ENCODE data around the gene ST6GALNAC3. TPM values are rescaled to one million over a fixed set of nuclear protein-coding genes. Genes with fewer than 3 reads are reported as not detected.

Gene ST6GALNAC3
- total RNA-seq, 2 donors from 2014 or later = 0.28 TPM; not detected in 1

DNA sequence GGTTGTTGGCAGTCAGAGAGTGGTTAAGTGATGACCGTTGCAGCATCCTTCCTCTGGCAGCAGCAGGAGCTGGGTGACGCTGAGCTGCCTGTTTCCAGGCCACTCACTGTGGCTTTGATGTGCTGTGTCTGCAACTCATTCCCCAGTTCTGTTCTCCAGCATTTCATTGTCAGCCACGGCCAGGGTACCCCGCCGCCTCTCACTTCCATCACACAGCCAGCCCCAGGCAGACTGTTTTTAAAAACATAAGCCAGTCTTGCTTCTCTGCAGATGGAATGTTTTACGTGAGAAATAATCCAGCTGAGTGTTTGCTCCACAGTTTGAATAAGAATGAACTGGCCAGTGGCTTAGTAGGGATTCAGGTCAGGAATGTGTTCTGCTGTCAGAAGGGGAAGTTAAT is 21.5 kb upstream of the ST6GALNAC3 start:
- Mint-ChIP-seq H3K27me3 (peaks cover 0 to 6% of the 10 kb centered on the region in 2 donors), H3K4me3 (no peak overlapping the region), H3K36me3 (no peaks in the 10 kb centered on the region), H3K9me3 (no peaks in the 10 kb centered on the region), H3K4me1 (ENCODE audit: low read depth in 2 of 2) (peaks cover 0 to 6% of the 10 kb centered on the region in 2 donors), H3K27ac (no peak overlapping the region)
- DNase-seq (ENCODE audit: low spot score) (no peak), ATAC-seq (peak; percentile 57 to 60)

DNA sequence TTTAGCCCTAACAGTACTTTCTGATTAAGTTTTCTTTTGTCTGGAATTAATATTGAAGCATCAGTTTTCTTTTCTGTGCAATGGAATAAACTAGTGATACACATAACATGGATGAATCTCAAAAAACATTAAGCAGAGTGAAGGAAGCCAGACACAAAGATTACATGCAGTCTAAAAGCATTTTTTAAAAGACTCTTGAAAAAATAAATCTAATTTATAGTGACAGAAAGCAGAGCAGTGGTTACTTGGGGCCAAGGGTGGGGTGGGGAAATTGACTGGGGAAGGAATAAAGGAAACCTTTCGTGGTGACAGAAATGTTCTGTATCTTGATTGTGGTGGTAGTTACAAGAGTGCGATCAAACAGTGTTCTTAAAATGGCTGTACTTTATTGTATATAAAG is 20.2 kb upstream of the ST6GALNAC3 start:
- peaks cover 0 to 6% of the 10 kb centered on the region in 2 donors for H3K4me1 Mint-ChIP-seq (ENCODE audit: low read depth in 2 of 2)
- no peak overlapping the region for H3K27ac Mint-ChIP-seq
- ATAC-seq = no peak
- H3K4me3 Mint-ChIP-seq = no peak overlapping the region
- no peaks in the 10 kb centered on the region for H3K36me3 Mint-ChIP-seq
- H3K9me3 Mint-ChIP-seq = no peaks in the 10 kb centered on the region
- DNase-seq (ENCODE audit: low spot score) = no peak
- H3K27me3 Mint-ChIP-seq = peaks cover 1 to 6% of the 10 kb centered on the region in 2 donors

DNA sequence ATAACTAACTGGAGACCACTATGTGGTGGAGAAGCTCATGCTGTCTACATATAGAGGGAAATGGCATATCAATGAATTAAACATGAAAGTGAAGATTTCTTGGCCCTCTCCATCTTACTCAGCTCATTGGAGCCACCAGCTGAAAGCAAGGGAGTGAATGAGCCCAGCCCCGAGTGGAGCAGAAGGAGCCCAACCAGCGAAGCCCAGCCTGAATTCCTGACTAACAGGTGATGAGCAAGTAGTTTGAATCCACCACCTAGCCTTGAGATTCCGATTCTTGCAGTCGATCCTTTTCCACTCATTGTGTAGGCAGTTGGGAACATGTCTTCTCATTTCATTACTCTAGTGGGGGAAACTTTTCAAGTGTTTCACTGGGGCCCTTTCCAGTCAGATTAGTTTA is 18.6 kb upstream of the ST6GALNAC3 start:
- Mint-ChIP-seq H3K4me3 (no peak overlapping the region), H3K9me3 (no peaks in the 10 kb centered on the region), H3K27me3 (peaks cover 2 to 6% of the 10 kb centered on the region in 2 donors), H3K4me1 (ENCODE audit: low read depth in 2 of 2) (peaks cover 0 to 6% of the 10 kb centered on the region in 2 donors), H3K36me3 (no peaks in the 10 kb centered on the region), H3K27ac (no peak overlapping the region)
- DNase-seq (ENCODE audit: low spot score) (no peak), ATAC-seq (no peak)

DNA sequence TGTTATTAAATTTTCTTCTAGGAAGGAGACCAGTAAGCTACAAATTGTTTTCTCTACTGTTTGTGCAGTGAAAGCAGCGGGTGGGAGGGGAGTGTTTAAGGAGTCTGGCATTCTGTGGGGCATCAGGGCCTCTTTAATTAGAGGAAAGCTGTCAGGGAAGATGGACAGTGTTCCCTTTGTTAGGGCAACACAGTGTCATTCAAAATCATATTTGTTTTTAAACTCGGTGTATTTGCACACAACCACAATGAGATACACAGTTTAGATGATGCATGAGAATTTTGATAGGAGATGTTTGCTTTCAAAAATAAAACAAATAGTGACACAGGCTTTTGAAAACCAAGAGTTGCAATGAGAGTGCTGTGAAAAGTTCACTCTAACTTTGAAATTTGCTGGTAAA is 15.1 kb upstream of the ST6GALNAC3 start:
- Mint-ChIP-seq H3K4me1 (ENCODE audit: low read depth in 2 of 2) (no peaks in the 10 kb centered on the region), H3K9me3 (no peaks in the 10 kb centered on the region), H3K27ac (no peak overlapping the region), H3K36me3 (no peaks in the 10 kb centered on the region), H3K4me3 (no peak overlapping the region), H3K27me3 (peaks cover 6 to 16% of the 10 kb centered on the region in 2 donors)
- ATAC-seq (no peak), DNase-seq (ENCODE audit: low spot score) (no peak)

DNA sequence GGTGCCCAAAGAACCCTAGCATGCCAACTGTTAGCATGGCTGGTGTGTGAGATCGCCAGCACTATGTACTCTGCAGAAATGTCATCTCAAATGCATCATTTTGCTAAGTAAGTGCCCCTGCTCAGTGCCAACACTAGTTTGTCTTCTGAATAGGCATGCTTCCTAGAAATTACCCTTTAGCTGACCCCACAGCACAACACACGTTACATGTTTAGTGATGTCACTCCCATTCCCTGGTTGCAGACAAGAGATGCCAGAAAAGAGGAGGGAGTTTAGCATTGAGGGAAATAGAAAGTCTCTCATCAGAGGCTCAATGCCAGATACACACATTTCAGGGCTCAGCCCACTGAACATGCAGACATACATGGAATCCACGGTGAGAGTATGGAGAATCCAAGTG is 9.3 kb upstream of the ST6GALNAC3 start:
- no peak overlapping the region for H3K27ac Mint-ChIP-seq
- H3K9me3 Mint-ChIP-seq = no peaks in the 10 kb centered on the region
- no peak overlapping the region for H3K4me3 Mint-ChIP-seq
- H3K4me1 Mint-ChIP-seq (ENCODE audit: low read depth in 2 of 2) = no peaks in the 10 kb centered on the region
- H3K27me3 Mint-ChIP-seq = peaks cover 12 to 53% of the 10 kb centered on the region in 2 donors
- no peaks in the 10 kb centered on the region for H3K36me3 Mint-ChIP-seq
- DNase-seq (ENCODE audit: low spot score) (no peak), ATAC-seq (no peak)

DNA sequence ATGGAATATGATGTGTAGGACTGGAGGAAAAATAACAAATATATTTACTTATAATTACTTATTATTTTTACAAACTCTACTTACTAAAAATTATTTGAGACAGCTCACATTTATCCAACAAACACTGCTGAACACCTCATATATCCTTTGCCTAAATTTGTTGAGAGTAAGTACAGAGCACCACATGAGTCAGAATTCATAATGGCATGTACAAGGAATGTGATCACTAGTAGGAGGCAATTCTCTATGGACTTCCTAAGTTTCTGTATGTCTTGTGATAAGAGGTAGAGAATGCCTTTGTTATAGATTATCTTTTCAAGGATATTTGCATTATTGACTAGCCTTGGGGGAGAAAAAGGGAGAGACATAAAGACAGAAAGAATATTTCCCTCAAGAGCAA is 8.2 kb upstream of the ST6GALNAC3 start:
- Mint-ChIP-seq H3K9me3 (no peaks in the 10 kb centered on the region), H3K4me1 (ENCODE audit: low read depth in 2 of 2) (no peaks in the 10 kb centered on the region), H3K36me3 (no peaks in the 10 kb centered on the region), H3K27ac (no peak overlapping the region), H3K27me3 (peaks cover 14 to 53% of the 10 kb centered on the region in 2 donors), H3K4me3 (no peak overlapping the region)
- ATAC-seq = no peak
- DNase-seq (ENCODE audit: low spot score) = no peak

DNA sequence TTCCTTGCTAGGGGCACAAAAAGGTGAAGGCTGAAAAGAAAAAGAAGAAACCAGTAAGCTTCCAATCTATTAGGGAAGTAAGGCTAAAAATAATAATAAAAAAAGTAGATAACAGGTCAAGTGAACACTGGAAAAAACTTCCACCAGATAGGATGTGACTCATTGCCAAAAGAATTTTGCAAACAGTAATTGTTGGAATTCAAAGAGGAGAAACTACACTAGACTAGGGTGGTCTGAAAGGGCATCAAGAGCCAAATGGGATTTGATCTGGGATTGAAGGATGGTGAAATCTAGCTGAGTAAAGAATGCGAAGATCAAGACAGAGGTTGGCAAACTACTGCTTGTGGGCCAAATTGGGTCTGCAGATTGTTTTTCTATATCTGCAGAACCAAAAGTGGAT is 6.0 kb upstream of the ST6GALNAC3 start:
- Mint-ChIP-seq H3K4me1 (ENCODE audit: low read depth in 2 of 2) (peaks cover 0 to under 1% of the 10 kb centered on the region in 2 donors), H3K36me3 (no peaks in the 10 kb centered on the region), H3K4me3 (no peak overlapping the region), H3K9me3 (no peaks in the 10 kb centered on the region), H3K27me3 (peaks cover 15 to 61% of the 10 kb centered on the region in 2 donors), H3K27ac (no peak overlapping the region)
- DNase-seq (ENCODE audit: low spot score) = no peak
- ATAC-seq = no peak

DNA sequence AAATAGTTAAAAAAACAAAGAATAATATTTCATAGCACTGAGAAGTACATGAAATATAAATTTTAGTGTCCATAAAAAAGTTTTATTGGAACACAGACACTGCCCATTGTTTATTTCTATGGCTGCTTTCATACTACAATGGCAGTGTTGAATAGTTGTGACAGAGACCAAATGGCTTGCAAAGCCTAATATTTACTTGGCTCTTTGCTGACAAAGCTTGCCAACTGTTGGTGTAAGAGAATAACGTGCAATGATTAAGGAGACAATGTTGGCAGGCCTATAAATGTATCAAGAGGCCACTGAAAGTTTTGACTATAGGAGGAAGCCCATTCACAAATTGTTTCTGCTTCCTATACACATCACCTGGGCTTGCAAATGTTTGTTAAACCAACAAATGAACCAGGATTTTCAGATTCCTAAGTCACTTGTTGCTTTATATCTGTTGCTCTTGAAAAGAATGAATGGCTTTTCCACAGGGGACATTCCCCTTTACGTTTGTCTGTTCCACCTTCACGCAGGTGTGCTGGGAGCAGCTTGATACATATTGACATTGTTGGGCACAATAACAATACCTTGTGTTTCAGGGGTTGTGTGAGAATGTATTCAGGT is 5.5 kb upstream of the ST6GALNAC3 start:
- no peak for ATAC-seq

DNA sequence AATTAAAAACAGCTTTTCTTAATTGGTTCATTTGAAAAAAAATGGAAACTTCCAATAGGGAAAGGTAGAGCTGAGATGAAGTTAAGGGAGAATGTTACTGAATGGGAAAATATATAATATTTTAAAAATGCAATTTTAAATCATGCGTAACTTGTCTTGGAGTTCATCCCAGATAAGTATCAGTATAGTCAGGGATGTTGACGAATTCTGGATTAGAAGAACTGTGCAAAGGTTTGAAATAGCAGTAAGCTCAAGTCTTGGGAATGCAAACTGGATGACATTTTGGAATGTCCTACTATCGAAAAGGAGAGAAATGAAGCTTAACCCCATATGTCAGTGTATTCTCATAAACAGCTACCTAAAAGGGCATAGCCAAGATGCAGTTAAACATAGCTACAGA is 4.0 kb upstream of the ST6GALNAC3 start:
- H3K4me1 Mint-ChIP-seq (ENCODE audit: low read depth in 2 of 2) = peaks cover 9 to 10% of the 10 kb centered on the region in 2 donors
- no peaks in the 10 kb centered on the region for H3K36me3 Mint-ChIP-seq
- H3K9me3 Mint-ChIP-seq = no peaks in the 10 kb centered on the region
- peaks cover 6 to 50% of the 10 kb centered on the region in 2 donors for H3K27me3 Mint-ChIP-seq
- ATAC-seq = no peak
- H3K4me3 Mint-ChIP-seq = no peak overlapping the region
- H3K27ac Mint-ChIP-seq = no peak overlapping the region
- DNase-seq (ENCODE audit: low spot score) = no peak

More for the DNA sequence above, 5.5 kb upstream of the ST6GALNAC3 start:
- H3K9me3 Mint-ChIP-seq = no peaks in the 10 kb centered on the region
- H3K27me3 Mint-ChIP-seq = peaks cover 12 to 61% of the 10 kb centered on the region in 2 donors
- no peak overlapping the region for H3K27ac Mint-ChIP-seq
- no peak overlapping the region for H3K4me3 Mint-ChIP-seq
- H3K36me3 Mint-ChIP-seq = no peaks in the 10 kb centered on the region
- no peak for DNase-seq (ENCODE audit: low spot score)
- peaks cover under 1 to 5% of the 10 kb centered on the region in 2 donors for H3K4me1 Mint-ChIP-seq (ENCODE audit: low read depth in 2 of 2)

DNA sequence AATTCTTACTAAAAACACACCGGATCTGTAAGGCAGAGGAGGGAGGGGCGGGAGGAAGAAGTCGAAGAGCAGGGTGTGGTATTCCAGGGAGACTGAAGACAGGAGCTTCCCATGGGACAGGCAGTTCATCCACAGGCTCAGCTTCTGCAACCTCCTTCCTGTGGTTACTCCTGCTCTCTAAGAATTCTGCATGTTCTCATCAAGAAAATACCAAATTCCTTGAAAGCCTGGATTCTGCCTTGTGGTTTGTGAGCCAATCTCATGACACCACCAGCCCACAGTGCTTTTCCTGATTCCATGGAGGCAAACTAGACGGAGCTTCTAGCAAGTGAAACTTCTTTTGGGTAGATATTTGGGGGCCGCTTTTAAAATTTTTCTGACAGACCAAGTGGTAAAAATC is 1.1 kb upstream of the ST6GALNAC3 start:
- ATAC-seq = no peak
- H3K27ac Mint-ChIP-seq = no peak overlapping the region
- no peaks in the 10 kb centered on the region for H3K9me3 Mint-ChIP-seq
- H3K36me3 Mint-ChIP-seq = no peaks in the 10 kb centered on the region
- peaks cover 10 to 14% of the 10 kb centered on the region in 2 donors for H3K4me1 Mint-ChIP-seq (ENCODE audit: low read depth in 2 of 2)
- H3K4me3 Mint-ChIP-seq = no peak overlapping the region
- peaks cover 3 to 49% of the 10 kb centered on the region in 2 donors for H3K27me3 Mint-ChIP-seq
- no peak for DNase-seq (ENCODE audit: low spot score)

DNA sequence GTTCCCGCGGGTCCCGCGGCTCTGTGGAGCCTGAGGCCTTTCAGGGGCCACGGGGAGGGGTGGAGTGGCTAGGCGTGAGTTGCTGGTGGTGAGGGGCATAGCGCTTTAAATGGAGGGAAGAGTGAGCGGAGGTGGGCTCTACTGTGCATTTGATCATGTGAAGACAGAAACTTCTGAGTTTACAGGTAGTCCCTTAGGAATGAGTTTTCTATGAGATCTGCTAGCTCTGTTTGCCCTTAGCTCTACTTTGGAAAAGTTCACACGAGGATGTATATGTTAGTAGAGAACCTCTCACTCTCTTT is 593 bp downstream of the ST6GALNAC3 start:
- H3K36me3 Mint-ChIP-seq = no peaks in the 10 kb centered on the region
- H3K9me3 Mint-ChIP-seq = no peaks in the 10 kb centered on the region
- peaks cover 10 to 14% of the 10 kb centered on the region in 2 donors for H3K4me1 Mint-ChIP-seq (ENCODE audit: low read depth in 2 of 2)
- no peak for DNase-seq (ENCODE audit: low spot score)
- no peak for ATAC-seq
- peaks cover 4 to 47% of the 10 kb centered on the region in 2 donors for H3K27me3 Mint-ChIP-seq
- peak overlapping the region; percentile 90 for H3K4me3 Mint-ChIP-seq
- no peak overlapping the region for H3K27ac Mint-ChIP-seq

DNA sequence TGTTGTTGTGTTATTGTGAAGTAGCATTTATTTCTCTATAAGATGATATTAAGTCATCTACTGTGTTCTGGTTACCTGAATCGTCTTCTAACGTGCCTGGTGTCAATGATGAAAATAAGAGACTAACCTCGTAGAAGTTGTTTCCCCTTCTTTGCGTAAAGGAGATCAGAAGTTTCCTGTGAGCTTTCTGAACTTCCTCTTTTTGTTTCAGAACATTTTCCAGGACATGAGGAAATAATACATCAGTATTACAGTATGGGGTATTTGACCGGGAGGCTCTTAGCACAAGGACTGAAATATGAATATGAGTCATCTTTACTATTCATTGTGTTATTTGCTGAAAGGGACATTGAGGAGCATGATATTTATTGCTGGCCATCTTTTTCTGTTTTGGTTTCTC is 1.3 kb downstream of the ST6GALNAC3 start:
- H3K9me3 Mint-ChIP-seq = no peaks in the 10 kb centered on the region
- peak overlapping the region; percentile 90 for H3K4me3 Mint-ChIP-seq
- no peaks in the 10 kb centered on the region for H3K36me3 Mint-ChIP-seq
- DNase-seq (ENCODE audit: low spot score) (no peak), ATAC-seq (no peak)
- no peak overlapping the region for H3K27ac Mint-ChIP-seq
- H3K27me3 Mint-ChIP-seq = peaks cover 7 to 53% of the 10 kb centered on the region in 2 donors
- peaks cover 10 to 14% of the 10 kb centered on the region in 2 donors for H3K4me1 Mint-ChIP-seq (ENCODE audit: low read depth in 2 of 2)

DNA sequence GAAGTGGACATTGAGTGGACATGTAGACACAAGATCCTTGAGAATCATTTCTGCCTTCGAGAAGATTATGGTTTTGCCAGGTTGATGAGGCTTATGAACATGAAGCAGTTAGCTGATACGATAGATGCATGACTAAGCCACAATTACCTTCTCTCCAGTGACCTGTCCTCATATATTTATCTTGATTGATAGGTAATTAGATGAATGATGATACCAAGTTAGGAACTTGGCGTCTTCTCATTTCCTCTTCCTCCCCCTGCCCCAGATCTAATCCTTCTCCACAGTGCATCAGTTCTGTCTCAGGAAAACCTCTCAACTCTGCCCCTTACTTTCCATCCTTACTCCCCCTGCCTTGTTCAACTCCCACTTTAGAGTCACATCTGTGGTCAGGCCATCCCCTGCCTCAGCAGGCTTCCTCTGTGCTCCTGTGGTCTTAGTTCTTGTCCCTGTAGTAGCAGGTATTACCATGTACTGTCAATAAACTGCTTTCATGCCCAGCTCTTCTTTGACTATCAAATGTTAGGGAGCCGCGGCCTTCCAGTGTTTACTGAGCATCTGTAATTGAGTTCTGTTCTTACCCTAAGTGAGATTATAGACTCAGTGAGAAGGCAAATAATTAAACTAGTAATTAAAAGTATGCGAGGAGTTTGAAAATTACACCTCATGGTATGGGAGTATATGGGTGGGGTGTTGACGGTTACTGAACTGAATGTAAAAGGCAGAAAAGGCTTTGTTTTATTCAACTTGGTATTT is 5.1 kb downstream of the ST6GALNAC3 start:
- Mint-ChIP-seq H3K27me3 (peaks cover 6 to 36% of the 10 kb centered on the region in 2 donors), H3K36me3 (no peaks in the 10 kb centered on the region), H3K27ac (no peak overlapping the region)

DNA sequence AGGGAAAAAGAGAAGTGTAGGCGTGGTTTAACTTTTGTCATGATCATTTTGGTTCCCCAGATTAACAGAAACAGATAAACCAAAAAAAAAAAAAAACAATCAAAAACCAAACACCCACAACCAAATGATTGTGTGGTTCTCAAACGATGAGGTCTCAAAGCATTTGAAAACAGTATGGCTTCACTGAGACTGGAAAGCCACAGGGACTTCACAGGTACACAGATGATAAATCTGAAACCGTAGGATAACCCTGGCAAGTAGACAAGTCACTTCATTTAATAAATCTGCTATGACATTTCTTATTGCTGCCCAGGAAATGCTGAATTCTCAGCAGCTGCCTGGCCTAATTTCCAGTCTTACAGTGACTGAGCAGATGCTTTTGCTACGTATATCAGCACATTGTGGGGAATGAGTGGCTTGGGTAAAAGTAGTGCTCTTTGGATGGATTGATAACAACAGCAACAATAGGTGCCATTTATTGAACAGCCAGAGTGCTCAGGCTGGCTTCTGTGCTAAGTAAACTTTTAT is 6.1 kb downstream of the ST6GALNAC3 start:
- Mint-ChIP-seq H3K27ac (no peak overlapping the region), H3K36me3 (no peaks in the 10 kb centered on the region), H3K4me1 (ENCODE audit: low read depth in 2 of 2) (peaks cover 0 to 5% of the 10 kb centered on the region in 2 donors), H3K9me3 (no peaks in the 10 kb centered on the region), H3K27me3 (peaks cover 6 to 36% of the 10 kb centered on the region in 2 donors), H3K4me3 (no peak overlapping the region)
- no peak for DNase-seq (ENCODE audit: low spot score)
- no peak for ATAC-seq

More for the DNA sequence above, 5.1 kb downstream of the ST6GALNAC3 start:
- ATAC-seq (no peak), DNase-seq (ENCODE audit: low spot score) (no peak)
- Mint-ChIP-seq H3K9me3 (no peaks in the 10 kb centered on the region), H3K4me1 (ENCODE audit: low read depth in 2 of 2) (peaks cover 5 to 6% of the 10 kb centered on the region in 2 donors), H3K4me3 (no peak overlapping the region)
